Activated CD8-positive, alpha-beta memory T cell treated with anti-CD3 and anti-CD28 coated beads, Interleukin-2, amount 50 U/mL, for 24 hours (primary cell): Measurements from ENCODE around the gene FAM20C.

ENCODE experiments used
- DNase-seq: peaks from one replicate; pipeline ENCODE4 v3.0.0-alpha.2; 2020; ENCODE audit errors: extremely low read depth

FAM20C gene

DNA sequence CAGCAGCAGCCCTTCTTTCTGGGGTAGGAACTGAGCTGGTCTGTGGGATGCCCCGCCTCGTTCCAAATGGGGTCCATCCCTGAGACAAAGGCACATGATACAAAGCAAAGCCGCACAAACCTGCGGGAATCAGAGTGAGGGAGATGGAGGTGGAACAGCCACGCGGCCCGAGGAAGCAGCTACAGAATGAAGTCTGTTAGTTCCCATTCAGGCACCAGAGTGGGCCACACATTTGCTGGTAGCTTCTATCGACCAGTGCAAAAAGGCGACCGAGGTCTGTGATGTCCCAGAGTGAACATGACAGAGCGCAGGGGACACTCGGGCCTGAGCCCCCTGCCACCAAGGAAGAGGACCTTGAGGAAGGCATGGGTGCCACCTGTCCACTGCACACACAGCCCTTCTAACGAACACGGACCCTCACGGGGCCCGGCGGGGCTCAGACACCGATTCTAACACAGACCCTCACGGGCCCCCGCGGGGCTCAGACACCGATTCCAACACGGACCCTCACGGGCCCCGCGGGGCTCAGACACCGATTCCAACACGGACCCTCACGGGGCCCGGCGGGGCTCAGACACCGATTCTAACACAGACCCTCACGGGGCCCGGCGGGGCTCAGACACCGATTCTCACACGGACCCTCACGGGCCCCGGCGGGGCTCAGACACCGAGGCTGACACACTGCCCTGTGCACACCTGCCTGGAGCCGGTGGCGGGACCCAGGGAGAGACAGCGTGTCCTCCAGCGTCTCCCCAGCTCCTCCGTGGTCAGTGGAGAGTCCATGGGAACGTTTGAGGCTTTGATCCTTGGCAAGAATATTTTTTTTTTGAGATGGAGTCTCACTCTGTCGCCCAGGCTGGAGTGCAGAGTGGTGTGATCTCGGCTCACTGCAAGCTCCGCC, 32.8 kb upstream of the FAM20C start:
- DNase-seq = no peak

- DNase-seq = no peak
Observed at GRCh38 chr7:160958-161725, 31.2 kb upstream of the FAM20C start.

DNA sequence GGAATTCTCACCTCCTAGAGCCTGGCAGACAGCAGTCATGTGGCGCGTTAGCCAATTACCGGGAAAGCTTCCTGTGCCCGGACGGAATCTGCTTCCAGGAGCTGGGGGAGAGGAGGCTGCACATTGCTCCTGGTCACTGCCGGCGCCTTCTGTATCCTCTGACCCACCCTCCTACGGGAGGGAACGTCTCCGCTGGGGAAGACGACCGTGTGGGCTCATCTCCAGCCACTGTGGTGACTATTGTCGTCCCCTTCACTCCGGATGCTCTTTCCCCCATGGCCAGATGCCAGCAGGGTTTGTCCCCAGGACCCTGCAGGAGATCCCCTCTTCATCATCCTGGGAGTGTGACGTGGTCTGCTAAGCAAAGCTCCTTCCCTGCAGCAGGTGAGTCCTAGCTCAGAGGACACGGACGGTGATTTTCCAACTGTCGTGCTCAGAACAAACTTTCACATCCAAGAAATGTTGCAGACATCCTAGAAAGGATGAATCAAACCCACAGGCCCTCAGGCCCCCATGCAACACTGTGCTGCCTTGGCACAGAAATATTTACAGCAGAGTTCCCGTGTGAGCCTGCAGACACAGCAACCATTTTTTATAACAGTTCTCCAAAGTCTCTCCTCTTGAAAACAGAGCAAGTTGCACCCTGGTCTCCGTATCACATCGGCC, 29.6 kb upstream of the FAM20C start:
- DNase-seq = no peak

GRCh38 chr7:163298-163695, 29.1 kb upstream of the FAM20C start:
- no peak for DNase-seq

DNA sequence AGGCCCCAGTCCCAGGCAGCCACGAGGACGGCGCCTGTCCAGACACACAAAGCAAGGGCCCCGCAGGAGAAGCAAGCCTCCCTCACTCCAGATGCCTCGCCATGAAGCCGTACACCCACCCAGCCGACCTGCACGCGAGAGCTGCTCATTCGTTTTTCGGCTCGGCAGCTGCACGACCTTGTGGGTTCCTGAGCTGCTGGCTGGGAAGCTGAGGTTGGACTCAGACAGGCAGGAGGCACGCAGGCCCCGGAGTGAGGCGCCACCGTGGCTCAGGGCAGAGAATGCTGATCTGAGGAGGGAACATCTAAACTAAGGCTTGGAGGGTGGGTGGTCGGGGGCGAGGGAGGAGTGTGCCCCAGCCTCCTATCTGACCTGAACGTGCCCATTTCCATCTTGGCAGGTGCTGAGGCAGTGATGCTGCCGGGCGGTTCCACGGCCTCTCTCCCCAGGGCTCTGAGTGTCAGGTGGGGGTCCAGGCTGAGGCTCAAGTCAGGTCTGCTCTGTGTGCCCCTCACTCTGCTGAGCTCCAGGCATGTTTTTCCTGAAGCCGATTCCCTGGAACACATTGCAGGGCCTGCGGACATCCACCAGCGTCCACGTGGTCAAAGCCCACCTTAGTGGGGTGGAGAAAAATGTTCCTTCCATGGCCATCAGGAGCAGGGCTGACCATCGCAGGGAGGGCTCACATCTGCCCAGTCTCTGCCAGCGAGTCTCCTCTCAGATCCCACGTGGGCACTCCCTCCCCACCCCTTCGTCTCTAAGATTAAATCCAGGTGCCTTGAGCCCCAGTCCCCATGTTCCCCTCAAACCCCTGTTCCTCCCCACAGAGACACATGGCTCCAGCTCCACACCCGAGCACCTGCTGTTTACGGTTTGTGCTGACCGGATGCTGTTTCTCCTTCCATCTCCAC, 28.1 kb upstream of the FAM20C start:
- no peak for DNase-seq

DNA sequence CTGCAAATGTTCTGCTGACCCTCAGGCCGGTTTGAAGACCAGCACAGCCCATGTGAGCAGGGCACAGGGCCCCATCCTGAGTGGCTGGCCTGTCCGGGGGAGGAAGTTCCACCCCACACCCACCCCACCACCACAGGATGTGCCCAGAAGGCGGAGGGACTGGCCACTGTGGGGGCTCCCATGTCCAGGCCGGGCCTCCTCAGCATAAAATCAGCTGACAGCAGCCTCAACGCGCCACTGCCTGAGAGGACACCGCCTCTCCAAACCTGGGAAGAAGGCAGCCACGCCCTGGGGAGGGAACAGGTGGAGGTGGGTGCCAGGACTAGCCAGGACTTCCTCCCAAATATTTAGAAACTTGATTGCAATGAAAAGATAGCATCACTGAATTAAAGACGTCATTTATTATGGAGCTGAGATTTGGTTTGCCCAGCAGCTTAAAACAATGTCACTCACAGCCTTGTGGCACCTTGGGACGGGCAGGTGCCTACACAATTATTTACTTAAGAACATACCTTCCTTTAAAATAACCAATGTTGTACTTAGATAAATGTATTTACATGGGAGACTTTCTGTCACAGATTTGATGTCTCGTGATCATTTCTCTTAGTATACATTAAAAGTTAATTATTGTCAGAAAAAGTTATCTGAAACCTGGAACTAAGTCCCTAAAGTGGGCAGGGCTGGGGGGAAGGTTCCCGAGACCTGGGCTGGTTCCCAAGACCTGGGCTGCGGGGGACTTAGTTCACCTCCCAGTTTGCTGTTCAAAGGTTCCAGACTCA, 27.3 kb upstream of the FAM20C start:
- no peak for DNase-seq

DNA sequence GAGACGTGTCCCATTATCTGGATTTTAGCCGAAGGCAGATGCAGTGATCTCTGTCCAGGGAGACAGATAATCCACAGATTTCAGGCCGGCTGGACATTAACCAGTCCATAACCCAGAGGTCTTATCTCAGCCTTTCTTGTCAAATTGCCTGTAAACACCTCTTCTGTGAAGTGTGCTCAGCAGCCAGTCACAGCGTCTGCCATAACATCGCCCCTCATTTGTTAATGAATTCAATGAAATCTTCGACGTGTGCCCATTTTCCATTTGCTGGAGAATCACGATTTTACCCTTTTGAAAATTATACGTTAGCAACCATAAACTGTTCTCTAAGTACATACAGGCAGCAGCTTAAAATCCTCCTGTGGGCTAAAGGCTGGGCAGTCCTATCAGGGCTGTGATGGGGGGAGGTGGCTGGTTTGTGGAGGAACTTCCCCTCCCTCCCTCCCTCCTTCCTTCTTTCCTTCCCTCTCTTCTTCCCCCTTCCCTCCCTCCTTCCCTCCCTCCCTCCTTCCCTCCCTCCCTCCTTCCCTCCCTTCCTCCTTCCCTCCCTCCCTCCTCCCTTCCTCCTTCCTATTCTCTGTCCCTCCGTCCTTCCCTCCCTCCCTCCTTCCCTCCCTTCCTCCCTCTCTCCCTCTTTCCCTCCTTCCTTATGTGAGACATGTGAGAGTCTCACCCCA, 26.6 kb upstream of the FAM20C start:
- no peak for DNase-seq

- DNase-seq = no peak
Observed at GRCh38 chr7:166338-167060, 25.9 kb upstream of the FAM20C start.

DNA sequence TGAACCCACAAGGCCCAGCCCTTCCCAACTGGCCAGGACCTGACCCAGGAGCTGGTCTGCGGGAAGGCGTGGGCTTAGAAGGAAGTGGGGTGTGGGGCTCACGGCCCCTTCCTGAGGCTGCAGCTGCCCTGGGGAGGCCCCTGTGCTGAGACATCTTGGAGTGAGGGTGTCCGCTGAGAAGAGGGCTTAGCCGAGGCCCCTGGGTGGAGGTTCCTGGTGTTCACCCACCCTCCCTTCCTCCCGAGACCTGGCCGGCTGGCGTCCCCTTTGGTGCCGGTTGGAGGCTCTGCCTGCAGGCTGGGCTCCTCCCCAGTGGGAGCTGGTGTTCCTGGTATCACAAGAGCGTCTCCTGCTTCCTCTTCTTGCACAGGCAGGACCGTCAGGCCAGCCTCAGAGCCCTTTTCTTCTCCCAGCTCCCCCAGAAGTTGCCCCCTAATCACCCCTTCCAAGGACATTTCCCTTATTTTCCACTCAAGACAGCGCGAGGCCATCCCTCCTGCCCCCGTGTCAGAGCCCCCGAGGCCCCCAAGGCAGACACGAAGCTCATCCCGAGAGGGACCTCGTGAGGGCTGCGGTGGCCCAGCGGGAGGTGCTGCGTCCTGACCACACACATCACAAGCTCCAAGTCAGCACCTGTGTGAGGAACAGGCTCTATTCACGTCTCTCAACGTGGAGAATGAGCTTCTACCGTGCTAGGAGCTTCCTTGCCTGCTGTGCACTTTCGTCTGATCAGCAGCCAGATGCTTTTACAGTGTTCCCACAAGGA, 25.1 kb upstream of the FAM20C start:
- DNase-seq = no peak

- no peak for DNase-seq
Observed at GRCh38 chr7:167976-168791, 24.2 kb upstream of the FAM20C start.

- DNase-seq = no peak
Observed at GRCh38 chr7:169276-170172, 22.8 kb upstream of the FAM20C start.

DNA sequence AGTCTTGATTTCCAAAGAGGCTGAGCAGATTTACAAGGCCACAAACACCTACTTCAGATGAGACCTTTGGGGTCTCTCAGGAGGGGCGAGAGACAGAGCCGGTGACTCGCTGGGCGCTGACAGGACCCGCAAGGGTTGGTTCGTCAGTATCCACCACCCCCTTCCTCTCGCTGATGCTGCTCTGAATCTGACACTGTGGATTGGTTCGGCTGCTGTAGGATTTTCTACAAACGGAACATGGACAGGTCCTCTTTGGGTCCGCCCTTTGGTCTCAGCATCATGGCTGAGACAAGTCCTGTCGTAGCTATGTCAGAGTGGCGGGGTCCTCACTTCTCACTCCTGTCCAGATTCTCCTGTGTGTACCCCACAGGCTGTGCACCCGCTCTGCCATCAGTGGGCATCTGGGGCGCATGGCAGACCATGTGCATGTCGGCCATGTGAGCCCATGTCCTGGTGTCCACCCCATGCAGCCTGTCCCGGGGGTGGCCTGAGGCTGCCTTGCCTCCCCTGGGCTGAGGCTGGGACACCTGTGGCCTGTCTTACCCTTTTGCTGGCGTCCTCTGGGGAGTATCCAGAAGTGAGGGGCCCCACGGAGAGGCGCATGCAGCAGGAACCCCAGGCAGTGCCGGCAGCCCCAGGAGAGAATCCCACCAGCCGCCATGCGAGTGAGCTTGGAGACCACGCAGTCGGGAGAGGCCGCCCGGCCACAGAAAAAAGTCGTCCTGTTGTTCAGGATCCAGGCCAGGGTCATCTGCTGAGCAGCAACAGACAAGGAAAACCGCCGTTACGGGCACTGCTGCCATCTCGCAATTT, 21.6 kb upstream of the FAM20C start:
- DNase-seq = no peak

DNA sequence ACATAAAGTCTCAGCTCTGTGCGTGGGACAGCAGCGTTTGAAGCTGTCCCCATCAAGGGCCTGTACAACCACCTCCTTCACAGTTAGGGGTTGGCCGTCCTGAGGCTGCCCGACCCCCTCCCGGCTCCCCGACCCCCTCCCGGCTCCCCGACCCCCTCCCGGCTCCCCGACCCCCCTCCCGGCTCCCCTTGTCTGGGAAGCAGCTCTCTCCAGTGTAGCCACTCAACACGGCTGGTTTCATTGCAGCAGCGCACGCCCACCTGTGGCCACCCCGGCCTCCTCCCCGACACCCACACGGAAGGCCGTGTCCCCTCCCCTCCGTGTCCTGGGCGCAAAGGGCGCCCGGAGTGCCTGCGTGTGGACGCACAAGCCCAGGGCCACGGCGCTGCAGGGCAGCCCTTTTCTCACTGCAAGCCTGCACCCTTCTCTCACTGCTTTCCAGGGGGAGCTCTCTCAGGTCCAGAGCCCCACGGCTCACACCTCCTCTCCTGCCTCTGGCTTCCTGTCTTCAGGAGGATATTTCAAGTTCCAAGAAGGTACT, 20.9 kb upstream of the FAM20C start:
- DNase-seq = no peak

DNA sequence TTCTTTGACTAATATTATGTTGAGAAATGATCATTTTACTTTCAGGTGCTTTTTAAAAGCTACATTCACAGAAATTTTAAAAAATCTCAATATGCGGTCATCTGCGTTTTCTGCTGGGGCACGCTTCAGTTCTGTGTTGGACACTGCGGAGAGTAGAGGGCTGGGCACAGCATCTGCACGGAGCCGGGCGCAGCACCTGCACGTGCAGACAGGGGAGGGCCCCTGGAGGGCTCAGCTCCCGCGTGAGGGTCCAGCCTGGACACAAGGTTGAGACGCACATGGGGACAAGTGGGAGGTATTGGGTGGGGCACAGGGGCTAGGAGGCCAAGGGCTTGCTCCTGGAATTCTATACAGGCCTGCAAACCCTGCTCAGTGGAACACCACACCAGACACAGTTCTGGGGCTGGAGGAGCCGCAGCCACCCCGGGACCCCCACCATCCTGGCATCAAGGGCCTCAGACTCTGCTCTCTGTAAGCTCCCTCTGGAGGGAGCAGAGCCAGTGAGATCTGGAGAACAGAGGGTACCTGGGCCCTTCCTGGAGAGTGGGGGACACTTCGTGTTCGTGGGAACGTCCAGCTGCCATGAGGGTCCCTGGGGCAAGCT, 20.4 kb upstream of the FAM20C start:
- DNase-seq = no peak
